GM12878 (cell line): ENCODE data around the gene RRAGD. TPM values are rescaled to one million over a fixed set of nuclear protein-coding genes. Genes with fewer than 3 reads are reported as not detected.

ENCODE experiments used
- ASH2L ChIP-seq: fragments of 300-600, 200-600 bp; sonication (generic); IDR thresholded peaks from 2 replicates; pipeline ENCODE4 v1.6.1; 2017; ENCODE audit warnings: low read depth, mild to moderate bottlenecking, borderline replicate concordance
- BCL11A ChIP-seq: IDR thresholded peaks from 2 replicates; pipeline ENCODE4 v1.6.1; 2011; ENCODE audit warnings: low read depth, low read length
- CREB1 ChIP-seq: IDR thresholded peaks from 2 replicates; pipeline ENCODE4 v1.6.1; 2012; ENCODE audit warnings: low read depth, mild to moderate bottlenecking, inconsistent platforms
- DPF2 ChIP-seq: fragments of 450-650 bp; IDR thresholded peaks from 2 replicates; pipeline ENCODE4 v1.6.1; 2017; ENCODE audit warnings: mild to moderate bottlenecking
- IKZF1 ChIP-seq: fragments of 450-650 bp; conservative IDR thresholded peaks from 2 replicates; pipeline ENCODE4 v1.6.1; 2017; ENCODE audit warnings: antibody characterized with exemption, mild to moderate bottlenecking
- IRF3 ChIP-seq: fragments of 450-650 bp; IDR thresholded peaks from 2 replicates; pipeline ENCODE4 v1.6.1; 2014; ENCODE audit warnings: mild to moderate bottlenecking
- MEF2B ChIP-seq: fragments of 450-650 bp; IDR thresholded peaks from 2 replicates; pipeline ENCODE4 v1.6.1; 2018; ENCODE audit warnings: mild to moderate bottlenecking, moderate library complexity; ENCODE audit not compliant: partially characterized antibody, poor library complexity, severe bottlenecking
- MTA2 ChIP-seq: fragments of 450-650 bp; IDR thresholded peaks from 2 replicates; pipeline ENCODE4 v1.6.1; 2016; ENCODE audit warnings: low read depth, mild to moderate bottlenecking, moderate library complexity
- PAX5 ChIP-seq: IDR thresholded peaks from 2 replicates; pipeline ENCODE4 v1.6.1; 2011; ENCODE audit warnings: low read depth, low read length, borderline replicate concordance
- PML ChIP-seq: IDR thresholded peaks from 2 replicates; pipeline ENCODE4 v1.6.1; 2012; ENCODE audit warnings: low read length, inconsistent platforms
- POLR2AphosphoS5 ChIP-seq: IDR thresholded peaks from 2 replicates; pipeline ENCODE4 v1.6.1; 2011; ENCODE audit warnings: mild to moderate bottlenecking, low read length, inconsistent platforms
- RAD21 ChIP-seq: IDR thresholded peaks from 2 replicates; pipeline ENCODE4 v1.6.1; 2011; ENCODE audit warnings: mild to moderate bottlenecking, low read depth, low read length, moderate library complexity; ENCODE audit not compliant: insufficient read depth
- RB1 ChIP-seq: fragments of 450-650 bp; formaldehyde crosslinking; IDR thresholded peaks from 2 replicates; pipeline ENCODE4 v1.6.1; 2017; ENCODE audit warnings: mild to moderate bottlenecking, borderline replicate concordance
- RELA ChIP-seq: fragments of 450-650 bp; IDR thresholded peaks from 2 replicates; pipeline ENCODE4 v1.8.0; 2014; ENCODE audit warnings: borderline replicate concordance; ENCODE audit not compliant: partially characterized antibody
- SIN3A ChIP-seq: IDR thresholded peaks from 2 replicates; pipeline ENCODE4 v1.6.1; 2012; ENCODE audit warnings: low read depth, low read length, improper control_type of control experiment
- SIX5 ChIP-seq: IDR thresholded peaks from 2 replicates; pipeline ENCODE4 v1.6.1; 2011; ENCODE audit warnings: mild to moderate bottlenecking, low read depth, low read length, moderate library complexity; ENCODE audit not compliant: severe bottlenecking
- SMC3 ChIP-seq: IDR thresholded peaks from 2 replicates; pipeline ENCODE4 v1.6.1; 2011; ENCODE audit warnings: low read length, improper control_type of control experiment, borderline replicate concordance
- SP1 ChIP-seq: IDR thresholded peaks from one replicate; pipeline ENCODE4 v1.6.1; 2011; ENCODE audit warnings: low read depth, low read length
- SPI1 ChIP-seq: IDR thresholded peaks from 2 replicates; pipeline ENCODE4 v1.6.1; 2011; ENCODE audit warnings: low read depth, mild to moderate bottlenecking, low read length, moderate library complexity, borderline replicate concordance; ENCODE audit not compliant: insufficient read depth
- SUZ12 ChIP-seq: fragments of 200-600 bp; sonication (generic); IDR thresholded peaks from one replicate; pipeline ENCODE4 v1.6.1; 2018; ENCODE audit warnings: antibody characterized with exemption, mild to moderate bottlenecking; ENCODE audit not compliant: unreplicated experiment
- YBX1 ChIP-seq: fragments of 450-650 bp; IDR thresholded peaks from 2 replicates; pipeline ENCODE4 v1.6.1; 2016; ENCODE audit warnings: antibody characterized with exemption
- ZBTB11 ChIP-seq: fragments of 450-650 bp; formaldehyde crosslinking; IDR thresholded peaks from 2 replicates; pipeline ENCODE4 v1.5.0; 2022; ENCODE audit warnings: mild to moderate bottlenecking, missing genetic modification characterization
- ZNF622 ChIP-seq: fragments of 450-650 bp; IDR thresholded peaks from 2 replicates; pipeline ENCODE4 v1.6.1; 2017; ENCODE audit warnings: mild to moderate bottlenecking, inconsistent platforms
- ZNF687 ChIP-seq: fragments of 450-650 bp; IDR thresholded peaks from 2 replicates; pipeline ENCODE4 v1.6.1; 2017; ENCODE audit warnings: mild to moderate bottlenecking, moderate library complexity
- polyA plus RNA-seq, 11 experiments: library from polyadenylated mRNA; depleted of rRNA in 4 of 11; unstranded in 6 of 11; stranded (reverse) in 5 of 11; fragments of >200 nt; fragmentation: Nextera tagmentation in 4 of 11; fragmentation: Illumina TruSeq in 1 of 11; extraction: Ambion mirVana in 4 of 11; extraction: Trizol in 1 of 11; gene quantifications; 1 replicate in 1 of 11; 2 replicates in 10 of 11; pipeline versions ENCODE4 v1.2.1 to v1.2.3, GENCODE V29; 2011 to 2016; ENCODE audit warnings: inconsistent platforms in 2 of 11, missing spikeins in 2 of 11, low read depth in 1 of 11
- total RNA-seq, 4 experiments: library from RNA; depleted of rRNA in 3 of 4; stranded (reverse); fragments of >200 nt in 3 of 4; fragmentation: Illumina TruSeq in 1 of 4; extraction: Trizol in 1 of 4; gene quantifications; 2 replicates each; pipeline versions ENCODE4 v1.2.1 to v1.2.3, GENCODE V29; 2013 to 2021

The RRAGD gene
- total and polyA plus RNA-seq, 10 of the 15 experiments (the other 5 are each of a cell fraction or from before 2014, with no cell fraction given) = 4.6 to 17.4 (median 8.5) TPM

- TF ChIP-seq ZNF622 (no peak), MEF2B (peak; percentile 32), DPF2 (0 out of 2 replicates have a peak, but pooled peaks have one; percentile 19), SUZ12 (no peak), ZNF687 (0 out of 2 replicates have a peak, but pooled peaks have one; percentile 53), YBX1 (no peak), RB1 (peak; percentile 69; the same call in 1 of the 2 replicates), ASH2L (0 out of 2 replicates have a peak, but pooled peaks have one; percentile 42), SMC3 (peak; percentile 86), IKZF1 (peak; percentile 31), PAX5 (0 out of 2 replicates have a peak, but pooled peaks have one; percentile 37), SIX5 (no peak), RELA (peak; percentile 16), MTA2 (peak; percentile 13; the same call in 1 of the 2 replicates), CREB1 (no peak), RAD21 (peak; percentile 85), POLR2AphosphoS5 (no peak), ZBTB11 (CRISPR knock-in tag) (no peak), SIN3A (no peak), IRF3 (no peak), SPI1 (peak; percentile 64), SP1 (no peak), BCL11A (0 out of 2 replicates have a peak, but pooled peaks have one; percentile 29), PML (0 out of 2 replicates have a peak, but pooled peaks have one; percentile 39)
Measured at GRCh38 chr6:89371849-89372505, 40.1 kb downstream of the RRAGD start (continued).
